Left lung (tissue), 10 donors: ENCODE measurements around the gene PRKCE. TPM values are rescaled to one million over a fixed set of nuclear protein-coding genes. Genes with fewer than 3 reads are reported as not detected.

Experiments
- ATAC-seq: fragments of 200-7000 bp; cut with Tn5 transposase; one replicate; pipeline ENCODE4 v1.9.1; 2020; ENCODE audit warnings: moderate library complexity
- DNase-seq, 4 donors: peaks; one replicate each; pipeline ENCODE4 v3.0.0-alpha.2; 2013 to 2020
- H3K27ac ChIP-seq, 2 donors: fragments of 200-600 bp; sonication (generic) in 1 of 2; one replicate each; pipeline versions ENCODE4 v1.5.0 to v1.8.0; 2020 to 2021
- H3K27me3 ChIP-seq, 2 donors: fragments of 200-600 bp; sonication (generic) in 1 of 2; one replicate each; pipeline versions ENCODE4 v1.5.0 to v1.8.0; 2020 to 2021
- H3K36me3 ChIP-seq, 2 donors: fragments of 200-600 bp; sonication (generic) in 1 of 2; one replicate each; pipeline versions ENCODE4 v1.5.0 to v1.8.0; 2020 to 2021
- H3K4me1 ChIP-seq, 2 donors: fragments of 200-600 bp; one replicate each; pipeline ENCODE4 v1.8.0; 2021
- H3K4me3 ChIP-seq, 2 donors: fragments of 200-600 bp; sonication (generic) in 1 of 2; one replicate each; pipeline versions ENCODE4 v1.5.0 to v1.8.0; 2020 to 2021; ENCODE audit warnings: mild to moderate bottlenecking in 1 of 2
- H3K9me3 ChIP-seq, 2 donors: fragments of 200-600 bp; sonication (generic) in 1 of 2; one replicate each; pipeline versions ENCODE4 v1.5.0 to v1.8.0; 2020 to 2021
- intact Hi-C, 2 donors: fragments of 100-400 bp; cut with DNase I; formaldehyde crosslinking; loops; one replicate each; pipeline versions ENCODE4 v1.11.2 to v1.14.2; 2022
- polyA plus RNA-seq, 6 donors: library from polyadenylated mRNA; unstranded; fragments of 120-200 nt; gene quantifications; one replicate each; pipeline ENCODE4 v1.2.1, GENCODE V29; 2013; ENCODE audit not compliant: insufficient read length in 6 of 6
- total RNA-seq, 2 donors: library from RNA; stranded (reverse); fragmentation: NEBNext Ultra II Directional; extraction: Animal tissue kit (Norgen Biotek cat#: 25700); gene quantifications; one replicate each; pipeline ENCODE4 v1.2.1, GENCODE V29; 2021
- TF ChIP-seq, protein P1 (sequence below), 2 donors: fragments of 200-600 bp; sonication (generic) in 1 of 2; IDR thresholded peaks; one replicate each; pipeline versions ENCODE4 v1.5.0 to v1.8.0; 2021; ENCODE audit warnings: antibody characterized with exemption in 2 of 2
- donor health status: DM: no; HTN: yes; CAD: no.
- donor health status: DM: no; HTN: no; CAD: no.

The PRKCE gene
- total and polyA plus RNA-seq, 8 donors: 12.0 to 56.9 (median 14.7) TPM

DNA sequence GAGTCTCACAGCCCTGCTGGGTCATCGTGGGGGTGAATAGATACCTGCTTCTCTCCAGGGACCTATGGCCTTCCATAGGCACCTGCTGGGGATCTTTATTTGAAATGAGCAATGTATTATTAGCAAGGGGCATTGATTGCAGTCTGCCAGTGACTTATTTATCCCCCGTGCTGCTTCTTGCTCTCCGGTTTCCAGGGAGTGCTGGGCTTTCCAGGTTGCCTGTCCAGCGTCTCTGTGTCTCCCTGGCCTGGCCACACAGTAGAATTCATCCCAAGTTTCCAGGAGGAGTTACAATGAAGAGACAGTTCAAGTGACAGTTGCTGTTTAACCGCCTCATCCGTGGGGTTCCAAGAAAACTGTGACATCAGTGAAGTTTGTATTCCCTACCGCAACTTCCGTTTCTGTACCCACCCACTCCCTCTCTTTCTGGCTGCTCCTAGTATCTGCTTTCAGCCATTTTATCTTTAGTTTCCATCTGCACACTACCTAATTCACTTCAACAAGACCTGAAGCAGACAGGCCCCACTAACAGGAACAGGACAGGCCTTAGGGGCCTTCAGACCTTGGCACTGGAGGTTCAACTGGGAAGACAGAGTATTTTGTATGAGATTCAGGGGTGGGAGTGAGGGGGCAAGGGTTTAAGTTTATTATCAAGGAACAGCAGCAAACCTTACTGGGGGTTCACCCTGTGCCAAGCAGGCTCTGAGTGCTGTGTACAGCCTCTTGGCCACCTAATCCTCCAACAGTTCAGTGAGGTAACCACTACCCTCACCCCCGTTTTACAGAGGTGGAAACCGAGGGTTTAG lies 134.8 kb downstream of the PRKCE start:
- Histone ChIP-seq H3K36me3 (no peaks in the 10 kb centered on the region), H3K4me3 (no peak overlapping the region), H3K4me1 (peaks cover 0 to 22% of the 10 kb centered on the region in 2 donors), H3K27me3 (no peaks in the 10 kb centered on the region), H3K27ac (no peak overlapping the region), H3K9me3 (no peaks in the 10 kb centered on the region)
- no peak for DNase-seq
- intact Hi-C loops: no loop called here
- ATAC-seq: no peak
- TF ChIP-seq, protein P1, sequence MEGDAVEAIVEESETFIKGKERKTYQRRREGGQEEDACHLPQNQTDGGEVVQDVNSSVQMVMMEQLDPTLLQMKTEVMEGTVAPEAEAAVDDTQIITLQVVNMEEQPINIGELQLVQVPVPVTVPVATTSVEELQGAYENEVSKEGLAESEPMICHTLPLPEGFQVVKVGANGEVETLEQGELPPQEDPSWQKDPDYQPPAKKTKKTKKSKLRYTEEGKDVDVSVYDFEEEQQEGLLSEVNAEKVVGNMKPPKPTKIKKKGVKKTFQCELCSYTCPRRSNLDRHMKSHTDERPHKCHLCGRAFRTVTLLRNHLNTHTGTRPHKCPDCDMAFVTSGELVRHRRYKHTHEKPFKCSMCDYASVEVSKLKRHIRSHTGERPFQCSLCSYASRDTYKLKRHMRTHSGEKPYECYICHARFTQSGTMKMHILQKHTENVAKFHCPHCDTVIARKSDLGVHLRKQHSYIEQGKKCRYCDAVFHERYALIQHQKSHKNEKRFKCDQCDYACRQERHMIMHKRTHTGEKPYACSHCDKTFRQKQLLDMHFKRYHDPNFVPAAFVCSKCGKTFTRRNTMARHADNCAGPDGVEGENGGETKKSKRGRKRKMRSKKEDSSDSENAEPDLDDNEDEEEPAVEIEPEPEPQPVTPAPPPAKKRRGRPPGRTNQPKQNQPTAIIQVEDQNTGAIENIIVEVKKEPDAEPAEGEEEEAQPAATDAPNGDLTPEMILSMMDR (IDR thresholded peaks at IDR 0.05): no peak

DNA sequence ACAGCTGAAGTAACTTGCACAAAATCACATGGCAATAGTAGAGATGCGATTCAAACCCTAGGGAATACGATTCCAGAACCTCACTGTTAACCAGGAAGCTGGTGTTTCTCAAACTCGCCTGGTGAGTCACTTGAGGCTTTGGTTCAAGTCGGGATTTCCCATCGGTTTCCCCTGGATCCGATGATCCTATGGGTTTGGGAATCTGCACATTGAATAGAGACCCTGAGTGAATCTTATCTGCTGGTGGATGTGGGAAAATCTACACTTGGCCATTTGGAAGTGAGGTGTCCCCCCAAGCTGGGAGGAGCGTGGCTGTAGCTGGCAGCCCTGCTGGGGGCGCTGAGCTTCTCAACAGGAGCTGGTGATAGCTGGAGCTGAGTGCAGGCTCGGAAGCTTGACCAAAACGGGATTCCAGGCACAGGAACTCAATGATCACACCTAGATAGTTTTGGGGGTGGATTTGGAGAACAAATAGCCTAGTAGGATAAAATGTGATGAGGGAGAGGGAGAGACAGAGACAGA lies 135.4 kb downstream of the PRKCE start:
- Histone ChIP-seq H3K27ac (no peak overlapping the region), H3K9me3 (no peaks in the 10 kb centered on the region), H3K4me3 (no peak overlapping the region), H3K27me3 (no peaks in the 10 kb centered on the region), H3K36me3 (no peaks in the 10 kb centered on the region), H3K4me1 (peaks cover 0 to 20% of the 10 kb centered on the region in 2 donors)
- TF ChIP-seq, protein P1 (IDR thresholded peaks at IDR 0.05): no peak
- intact Hi-C loops: no loop called here
- DNase-seq: no peak
- no peak for ATAC-seq

DNA sequence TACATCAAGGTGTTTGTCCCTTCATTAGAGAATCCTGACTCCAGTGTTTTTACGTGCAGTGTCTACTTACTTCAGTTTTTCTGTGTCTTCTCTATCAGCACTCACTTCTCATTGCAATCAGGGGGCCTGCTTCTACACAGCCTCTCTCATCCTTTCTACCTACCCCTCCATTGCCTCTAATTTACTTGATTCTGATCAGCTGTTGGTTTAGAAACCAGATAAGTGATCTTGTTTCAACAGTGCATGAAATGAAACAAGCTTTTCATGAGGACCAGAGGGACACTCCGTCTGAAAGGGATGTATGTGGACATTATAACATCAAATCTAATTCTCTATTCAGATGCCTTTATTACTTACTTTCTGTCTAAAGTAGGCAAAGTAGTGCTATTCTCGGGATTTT lies 136.9 kb downstream of the PRKCE start:
- H3K4me3 ChIP-seq: no peak overlapping the region
- TF ChIP-seq, protein P1 (IDR thresholded peaks at IDR 0.05): no peak
- no peak for ATAC-seq
- H3K9me3 ChIP-seq: no peaks in the 10 kb centered on the region
- H3K27ac ChIP-seq: no peak overlapping the region
- no peak for DNase-seq
- H3K27me3 ChIP-seq: no peaks in the 10 kb centered on the region
- peaks cover 3 to 17% of the 10 kb centered on the region in 2 donors for H3K4me1 ChIP-seq
- no peaks in the 10 kb centered on the region for H3K36me3 ChIP-seq
- intact Hi-C loops: no loop called here

DNA sequence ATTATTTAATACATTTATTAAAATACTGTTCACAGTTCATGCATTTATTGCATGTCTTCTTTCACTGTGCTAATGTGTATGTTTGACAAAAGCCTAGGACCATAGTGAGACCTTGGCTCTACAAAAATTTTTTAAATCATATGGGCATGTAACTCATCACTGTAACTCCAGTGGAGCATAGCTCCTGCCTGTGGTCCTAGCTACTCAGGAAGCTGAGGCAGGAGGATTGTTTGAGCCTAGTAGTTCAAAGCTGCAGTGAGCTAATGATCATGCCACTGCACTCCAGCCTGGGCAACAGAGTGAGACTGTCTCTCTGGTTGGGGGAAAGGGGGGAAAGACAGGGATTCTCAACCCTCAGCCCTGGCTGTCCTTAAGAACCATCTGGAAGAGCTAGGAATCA lies 137.8 kb downstream of the PRKCE start:
- Histone ChIP-seq H3K27ac (peak overlapping the region in 1 of 2 donors; percentile 11), H3K36me3 (no peaks in the 10 kb centered on the region), H3K27me3 (no peaks in the 10 kb centered on the region), H3K9me3 (no peaks in the 10 kb centered on the region), H3K4me3 (no peak overlapping the region), H3K4me1 (peaks cover 6 to 24% of the 10 kb centered on the region in 2 donors)
- DNase-seq (no peak), ATAC-seq (no peak)
- intact Hi-C loops: no loop called here
- TF ChIP-seq, protein P1 (IDR thresholded peaks at IDR 0.05): no peak

DNA sequence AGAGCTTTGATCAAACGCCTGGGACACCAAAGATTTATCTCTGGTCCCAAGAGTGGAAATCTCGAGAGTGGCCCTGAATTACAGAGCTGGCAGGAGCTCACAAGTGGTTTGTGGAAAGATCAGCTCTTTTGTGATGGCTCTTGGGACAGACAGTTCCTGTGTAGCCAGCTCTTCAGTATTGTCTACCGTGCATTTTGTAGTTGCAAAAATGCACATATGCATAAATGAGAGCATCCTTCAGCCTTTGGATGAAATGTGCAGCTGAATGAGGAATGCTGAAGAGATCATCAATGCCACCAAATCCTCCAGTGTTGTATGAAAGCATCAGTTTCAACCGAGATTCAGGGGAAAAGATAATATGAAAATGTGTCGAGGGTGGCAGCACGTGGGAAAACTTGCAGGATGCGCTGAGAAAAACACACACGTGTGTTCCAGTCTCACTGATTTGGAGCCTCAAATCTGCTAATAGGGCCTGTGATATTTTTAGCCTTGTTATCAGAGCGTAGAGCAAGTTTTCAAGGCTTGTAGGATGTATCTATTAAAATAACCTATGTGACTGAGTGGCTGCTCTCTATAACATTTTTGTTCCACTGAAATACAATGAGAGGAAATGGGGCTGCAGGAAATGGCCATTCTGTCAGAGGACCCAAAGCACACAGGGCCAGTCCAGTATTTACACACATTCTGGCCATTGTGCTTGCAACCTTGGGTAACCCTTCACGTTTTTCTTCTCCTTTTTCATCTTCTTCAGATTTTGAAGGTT lies 138.7 kb downstream of the PRKCE start:
- Histone ChIP-seq H3K9me3 (no peaks in the 10 kb centered on the region), H3K36me3 (no peaks in the 10 kb centered on the region), H3K4me1 (peaks cover 9 to 24% of the 10 kb centered on the region in 2 donors), H3K4me3 (no peak overlapping the region), H3K27ac (peak overlapping the region in 1 of 2 donors; percentile 11), H3K27me3 (no peaks in the 10 kb centered on the region)
- ATAC-seq (no peak), DNase-seq (no peak)
- intact Hi-C loops: no loop called here
- TF ChIP-seq, protein P1 (IDR thresholded peaks at IDR 0.05): no peak
